ENCODE measurements around the gene MYT1. TPM values are rescaled to one million over a fixed set of nuclear protein-coding genes. Genes with fewer than 3 reads are reported as not detected.

The MYT1 gene
- total RNA-seq, 1 donor from 2014 or later = 0.74 TPM

DNA sequence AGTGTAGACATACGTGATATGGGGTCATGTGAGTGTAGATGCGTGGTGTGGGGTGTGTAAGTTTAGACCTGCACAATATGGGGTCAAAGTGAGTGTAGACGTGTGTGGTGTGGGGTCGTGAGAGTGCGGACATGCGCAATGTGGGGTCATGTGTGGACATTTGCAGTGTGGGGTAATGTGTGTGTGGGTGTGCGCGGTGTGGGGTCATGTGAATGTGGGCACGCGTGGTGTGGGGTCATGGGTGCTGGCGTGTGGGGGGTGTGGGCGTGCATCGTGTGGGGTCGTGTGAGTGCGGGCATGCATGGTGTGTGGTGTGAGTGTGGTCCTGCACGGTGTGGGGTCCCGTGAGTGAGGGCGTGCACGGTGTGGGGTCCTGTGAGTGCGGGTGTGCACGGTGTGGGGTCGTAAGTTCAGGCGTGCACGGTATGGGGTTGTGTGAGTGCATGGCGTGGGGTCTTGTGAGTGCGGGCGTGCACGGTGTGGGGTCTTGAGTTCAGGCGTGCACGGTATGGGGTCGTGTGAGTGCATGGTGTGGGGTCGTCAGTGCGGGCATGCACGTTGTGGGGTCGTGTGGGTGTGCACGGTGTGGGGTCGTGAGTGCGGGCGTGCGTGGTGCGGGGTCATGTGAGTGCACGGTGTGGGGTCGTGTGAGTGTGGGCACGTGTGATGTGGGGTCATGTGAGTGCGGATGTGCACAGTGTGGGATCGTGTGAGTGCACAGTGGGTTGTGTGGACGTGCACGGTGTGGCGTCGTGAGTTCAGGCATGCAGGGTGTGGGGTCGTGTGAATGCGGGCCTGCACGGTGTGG lies 105.6 kb downstream of the MYT1 start:
- Mint-ChIP-seq H3K27ac (ENCODE audit: unreplicated experiment) (peak overlapping the region; percentile 26), H3K27me3 (ENCODE audit: unreplicated experiment) (peaks cover 2% of the 10 kb centered on the region), H3K9me3 (ENCODE audit: unreplicated experiment) (no peaks in the 10 kb centered on the region), H3K36me3 (ENCODE audit: low read depth, unreplicated experiment) (peaks cover 31% of the 10 kb centered on the region), H3K4me1 (ENCODE audit: unreplicated experiment) (peaks cover 11% of the 10 kb centered on the region), H3K4me3 (ENCODE audit: unreplicated experiment) (peak overlapping the region; percentile 48)
- DNase-seq (ENCODE audit: low spot score) = no peak
- TF ChIP-seq, protein P1, sequence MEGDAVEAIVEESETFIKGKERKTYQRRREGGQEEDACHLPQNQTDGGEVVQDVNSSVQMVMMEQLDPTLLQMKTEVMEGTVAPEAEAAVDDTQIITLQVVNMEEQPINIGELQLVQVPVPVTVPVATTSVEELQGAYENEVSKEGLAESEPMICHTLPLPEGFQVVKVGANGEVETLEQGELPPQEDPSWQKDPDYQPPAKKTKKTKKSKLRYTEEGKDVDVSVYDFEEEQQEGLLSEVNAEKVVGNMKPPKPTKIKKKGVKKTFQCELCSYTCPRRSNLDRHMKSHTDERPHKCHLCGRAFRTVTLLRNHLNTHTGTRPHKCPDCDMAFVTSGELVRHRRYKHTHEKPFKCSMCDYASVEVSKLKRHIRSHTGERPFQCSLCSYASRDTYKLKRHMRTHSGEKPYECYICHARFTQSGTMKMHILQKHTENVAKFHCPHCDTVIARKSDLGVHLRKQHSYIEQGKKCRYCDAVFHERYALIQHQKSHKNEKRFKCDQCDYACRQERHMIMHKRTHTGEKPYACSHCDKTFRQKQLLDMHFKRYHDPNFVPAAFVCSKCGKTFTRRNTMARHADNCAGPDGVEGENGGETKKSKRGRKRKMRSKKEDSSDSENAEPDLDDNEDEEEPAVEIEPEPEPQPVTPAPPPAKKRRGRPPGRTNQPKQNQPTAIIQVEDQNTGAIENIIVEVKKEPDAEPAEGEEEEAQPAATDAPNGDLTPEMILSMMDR (IDR thresholded peaks at IDR 0.05; ENCODE audit: unreplicated experiment) = no peak

DNA sequence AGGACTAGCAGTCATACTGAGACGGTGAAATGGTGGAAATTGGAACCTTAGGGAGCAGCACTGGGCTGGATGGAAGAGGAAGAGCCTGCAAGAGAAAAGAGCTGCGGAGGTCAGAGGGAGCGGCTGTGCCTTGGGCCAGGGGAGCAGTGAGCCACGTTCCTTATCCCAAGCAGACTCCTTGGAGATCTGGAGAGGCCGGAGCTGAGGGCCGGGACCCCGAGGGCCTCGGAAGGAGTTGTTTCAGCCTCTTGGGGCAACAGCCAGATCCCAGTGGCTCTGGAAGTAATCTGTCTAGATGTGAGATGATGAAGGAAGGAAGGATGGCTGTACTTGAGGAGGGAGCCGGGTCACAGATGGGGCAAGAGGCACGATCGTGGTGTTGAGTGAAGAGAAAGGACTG lies 107.4 kb downstream of the MYT1 start:
- DNase-seq (ENCODE audit: low spot score) = no peak
- peak overlapping the region; percentile 8 for H3K27ac Mint-ChIP-seq (ENCODE audit: unreplicated experiment)
- H3K27me3 Mint-ChIP-seq (ENCODE audit: unreplicated experiment) = peaks cover 2% of the 10 kb centered on the region
- TF ChIP-seq, protein P1 (IDR thresholded peaks at IDR 0.05; ENCODE audit: unreplicated experiment) = no peak
- peaks cover 39% of the 10 kb centered on the region for H3K36me3 Mint-ChIP-seq (ENCODE audit: low read depth, unreplicated experiment)
- no peaks in the 10 kb centered on the region for H3K9me3 Mint-ChIP-seq (ENCODE audit: unreplicated experiment)
- H3K4me3 Mint-ChIP-seq (ENCODE audit: unreplicated experiment) = no peak overlapping the region
- H3K4me1 Mint-ChIP-seq (ENCODE audit: unreplicated experiment) = peaks cover 6% of the 10 kb centered on the region

DNA sequence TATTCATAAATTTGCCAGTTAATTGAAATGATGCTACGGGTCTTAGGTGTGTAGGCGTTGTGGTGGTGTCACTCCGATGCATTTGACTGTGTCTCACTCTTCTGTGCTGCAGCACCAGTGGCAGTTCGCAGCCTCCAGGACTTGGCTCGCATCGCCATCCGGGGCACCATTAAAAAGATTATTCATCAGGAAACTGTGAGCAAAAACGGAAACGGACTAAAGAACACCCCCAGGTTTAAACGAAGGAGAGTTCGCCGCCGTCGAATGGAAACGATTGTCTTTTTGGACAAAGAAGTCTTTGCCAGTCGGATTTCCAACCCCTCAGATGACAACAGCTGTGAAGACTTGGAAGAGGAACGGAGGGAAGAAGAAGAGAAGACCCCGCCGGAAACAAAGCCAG lies 108.9 kb downstream of the MYT1 start:
- Mint-ChIP-seq H3K27me3 (ENCODE audit: unreplicated experiment) (peaks cover 2% of the 10 kb centered on the region), H3K27ac (ENCODE audit: unreplicated experiment) (no peak overlapping the region)
- no peak for DNase-seq (ENCODE audit: low spot score)

DNA sequence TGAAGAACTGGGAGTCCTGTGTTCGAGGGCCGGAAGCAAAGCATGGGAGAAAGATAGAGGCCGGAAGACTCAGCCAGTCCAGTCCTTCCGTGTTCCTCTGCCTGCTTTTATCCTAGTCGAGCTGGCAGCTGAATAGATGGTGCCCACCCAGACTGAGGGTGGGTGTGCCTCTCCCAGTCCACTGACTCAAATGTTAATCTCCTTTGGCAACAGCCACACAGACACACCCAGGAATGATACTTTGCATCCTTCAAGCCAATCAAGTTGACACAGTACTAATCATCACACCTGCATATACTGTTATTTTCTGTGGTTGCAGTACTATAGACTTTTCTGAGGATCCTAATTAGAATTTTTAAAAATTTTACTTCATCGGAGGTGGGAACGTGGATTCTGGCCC lies 112.6 kb downstream of the MYT1 start:
- Mint-ChIP-seq H3K4me3 (ENCODE audit: unreplicated experiment) (no peak overlapping the region), H3K36me3 (ENCODE audit: low read depth, unreplicated experiment) (peaks cover 28% of the 10 kb centered on the region), H3K27ac (ENCODE audit: unreplicated experiment) (no peak overlapping the region), H3K9me3 (ENCODE audit: unreplicated experiment) (no peaks in the 10 kb centered on the region), H3K4me1 (ENCODE audit: unreplicated experiment) (no peaks in the 10 kb centered on the region), H3K27me3 (ENCODE audit: unreplicated experiment) (peaks cover 3% of the 10 kb centered on the region)
- DNase-seq (ENCODE audit: low spot score) = no peak
- TF ChIP-seq, protein P1 (IDR thresholded peaks at IDR 0.05; ENCODE audit: unreplicated experiment) = no peak

More for the DNA sequence above, 108.9 kb downstream of the MYT1 start:
- peaks cover 6% of the 10 kb centered on the region for H3K4me1 Mint-ChIP-seq (ENCODE audit: unreplicated experiment)
- no peak overlapping the region for H3K4me3 Mint-ChIP-seq (ENCODE audit: unreplicated experiment)
- TF ChIP-seq, protein P1 (IDR thresholded peaks at IDR 0.05; ENCODE audit: unreplicated experiment) = no peak
- no peaks in the 10 kb centered on the region for H3K9me3 Mint-ChIP-seq (ENCODE audit: unreplicated experiment)
- peaks cover 49% of the 10 kb centered on the region for H3K36me3 Mint-ChIP-seq (ENCODE audit: low read depth, unreplicated experiment)

DNA sequence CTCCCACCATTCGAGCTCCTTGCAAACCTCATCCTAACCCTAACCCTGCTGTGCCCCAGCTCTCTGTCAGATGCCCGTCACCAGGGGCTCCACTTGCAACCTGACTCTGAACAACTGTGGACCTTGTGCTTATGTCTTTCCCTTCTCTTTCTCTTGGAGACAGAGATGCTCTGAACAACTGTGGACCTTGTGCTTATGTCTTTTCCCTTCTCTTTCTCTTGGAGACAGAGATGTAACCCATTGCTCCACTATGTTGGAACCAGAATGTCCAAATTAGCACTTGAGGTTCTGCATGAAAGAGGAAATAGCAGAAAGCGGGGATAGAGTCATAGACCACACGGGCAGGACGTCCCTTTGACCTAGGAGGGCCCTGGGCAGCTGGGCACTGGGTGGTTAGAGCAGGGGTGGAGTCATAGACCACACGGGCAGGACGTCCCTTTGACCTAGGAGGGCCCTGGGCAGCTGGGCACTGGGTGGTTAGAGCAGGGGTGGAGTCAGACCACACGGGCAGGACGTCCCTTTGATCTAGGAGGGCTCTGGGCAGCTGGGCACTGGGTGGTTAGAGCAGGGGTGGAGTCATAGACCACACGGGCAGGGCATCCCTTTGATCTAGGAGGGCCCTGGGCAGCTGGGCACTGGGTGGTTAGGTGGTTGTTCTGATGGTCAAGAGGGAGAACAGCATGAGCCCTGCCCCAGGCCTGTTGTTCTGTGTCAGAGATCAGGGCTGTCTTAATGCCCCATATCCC lies 113.5 kb downstream of the MYT1 start:
- H3K4me1 Mint-ChIP-seq (ENCODE audit: unreplicated experiment) = no peaks in the 10 kb centered on the region

More for the DNA sequence above, 113.5 kb downstream of the MYT1 start:
- Mint-ChIP-seq H3K27ac (ENCODE audit: unreplicated experiment) (no peak overlapping the region), H3K9me3 (ENCODE audit: unreplicated experiment) (no peaks in the 10 kb centered on the region), H3K27me3 (ENCODE audit: unreplicated experiment) (peaks cover 3% of the 10 kb centered on the region), H3K4me3 (ENCODE audit: unreplicated experiment) (no peak overlapping the region), H3K36me3 (ENCODE audit: low read depth, unreplicated experiment) (peaks cover 28% of the 10 kb centered on the region)
- TF ChIP-seq, protein P1 (IDR thresholded peaks at IDR 0.05; ENCODE audit: unreplicated experiment) = no peak
- no peak for DNase-seq (ENCODE audit: low spot score)

All from endothelial cell (in vitro differentiated cells).